Body of pancreas (tissue), 4 donors: Measurements from ENCODE around the gene PRRC2B. TPM values are rescaled to one million over a fixed set of nuclear protein-coding genes. Genes with fewer than 3 reads are reported as not detected.

Experiments
- ATAC-seq: fragments of 150-250 bp; one replicate; pipeline ENCODE4 v1.9.1; 2016
- DNase-seq, 4 donors: peaks; one replicate each; pipeline ENCODE4 v3.0.0-alpha.2; 2019
- H3K27ac ChIP-seq, 4 donors: fragments of 200-600 bp; sonication (generic); 1 replicate in 3 of 4; 2 replicates in 1 of 4; pipeline versions ENCODE4 v1.5.1 to v1.6.1; 2016 to 2019; ENCODE audit warnings: mild to moderate bottlenecking in 1 of 4, mixed read lengths in 1 of 4, moderate library complexity in 1 of 4
- H3K27me3 ChIP-seq, 2 donors: fragments of 200-600 bp; sonication (generic); one replicate each; pipeline ENCODE4 v1.6.0; 2016; ENCODE audit warnings: mild to moderate bottlenecking in 1 of 2
- H3K36me3 ChIP-seq, 2 donors: fragments of 200-600 bp; sonication (generic); replicated peaks in 1 of 2; 2 replicates each; pipeline ENCODE4 v1.5.1; 2016; ENCODE audit warnings: low read depth in 2 of 2; ENCODE audit not compliant: insufficient read depth in 1 of 2
- H3K4me1 ChIP-seq: fragments of 200-600 bp; sonication (generic); one replicate; pipeline ENCODE4 v1.6.0; 2016
- H3K4me3 ChIP-seq, 2 donors: fragments of 200-600 bp; sonication (generic); 1 replicate in 1 of 2; 2 replicates in 1 of 2; pipeline ENCODE4 v1.5.1; 2016 to 2019
- H3K9me3 ChIP-seq, 3 donors: fragments of 200-600 bp; sonication (generic); 1 replicate in 2 of 3; 2 replicates in 1 of 3; pipeline ENCODE4 v1.5.1; 2016
- CTCF ChIP-seq, 7 experiments: fragments of 450-650 bp in 4 of 7; fragments of 200-600 bp in 3 of 7; sonication (generic) in 3 of 7; IDR thresholded peaks; one replicate each; pipeline ENCODE4 v1.5.1; 2016 to 2019; ENCODE audit warnings: antibody characterized with exemption in 7 of 7
- POLR2A ChIP-seq, 3 donors: fragments of 450-650 bp; IDR thresholded peaks; one replicate each; pipeline ENCODE4 v1.6.1; 2016; ENCODE audit warnings: antibody characterized with exemption in 3 of 3, mild to moderate bottlenecking in 2 of 3
- WGBS, 2 donors: methylation state at CpG; one replicate each; pipeline ENCODE4 v1.1.5; 2017; 5-methylcytosine and 5-hydroxymethylcytosine counted together
- intact Hi-C: fragments of 100-400 bp; cut with DNase I; formaldehyde crosslinking; loops from one replicate; pipeline ENCODE4 v1.15.1; 2023
- total RNA-seq, 2 donors: library from RNA; depleted of rRNA; stranded (reverse); fragments of >200 nt; gene quantifications; one replicate each; pipeline ENCODE4 v1.1.0, GENCODE V29; 2016

The PRRC2B gene
- total RNA-seq, 2 donors from 2014 or later: 78.3 to 177 TPM

GRCh38 chr9:131441441-131441840 lies 47.6 kb downstream of the PRRC2B start:
- intact Hi-C loops: no loop called here
- H3K4me3 ChIP-seq: no peak overlapping the region
- WGBS, 2 donors: 78 to 88% methylated on average over 2 of the region's 2 CpGs
- no peaks in the 10 kb centered on the region for H3K4me1 ChIP-seq
- H3K36me3 ChIP-seq: peaks cover 17 to 25% of the 10 kb centered on the region in 2 donors
- no peaks in the 10 kb centered on the region for H3K27me3 ChIP-seq
- H3K27ac ChIP-seq: no peak overlapping the region
- TF ChIP-seq POLR2A (IDR thresholded peaks at IDR 0.05) (no peak), CTCF (IDR thresholded peaks at IDR 0.05) (no peak)
- DNase-seq: no peak
- no peaks in the 10 kb centered on the region for H3K9me3 ChIP-seq
- no peak for ATAC-seq

- intact Hi-C loops: no loop called here
- WGBS, 2 donors: 78 to 81% methylated on average over 10 of the region's 10 CpGs
- ATAC-seq: no peak
- no peak for TF ChIP-seq POLR2A (IDR thresholded peaks at IDR 0.05)
- no peak for TF ChIP-seq CTCF (IDR thresholded peaks at IDR 0.05)
- no peaks in the 10 kb centered on the region for H3K9me3 ChIP-seq
- no peak overlapping the region for H3K27ac ChIP-seq
- H3K4me1 ChIP-seq: no peaks in the 10 kb centered on the region
- no peaks in the 10 kb centered on the region for H3K27me3 ChIP-seq
- no peak overlapping the region for H3K4me3 ChIP-seq
- H3K36me3 ChIP-seq: peaks cover 17 to 23% of the 10 kb centered on the region in 2 donors
- no peak for DNase-seq
These were observed 48.5 kb downstream of the PRRC2B start for GRCh38 chr9:131442351-131442750.

GRCh38 chr9:131443648-131444047 lies 49.8 kb downstream of the PRRC2B start:
- H3K4me1 ChIP-seq: no peaks in the 10 kb centered on the region
- WGBS, 2 donors: 79 to 93% methylated on average over 2 of the region's 2 CpGs
- ATAC-seq (no peak), DNase-seq (no peak)
- no peaks in the 10 kb centered on the region for H3K27me3 ChIP-seq
- H3K9me3 ChIP-seq: no peaks in the 10 kb centered on the region
- TF ChIP-seq POLR2A (IDR thresholded peaks at IDR 0.05) (no peak), CTCF (IDR thresholded peaks at IDR 0.05) (no peak)
- peaks cover 13 to 21% of the 10 kb centered on the region in 2 donors for H3K36me3 ChIP-seq
- no peak overlapping the region for H3K27ac ChIP-seq
- H3K4me3 ChIP-seq: no peak overlapping the region
- intact Hi-C loops: no loop called here

GRCh38 chr9:131446276-131446675 lies 52.4 kb downstream of the PRRC2B start:
- no peaks in the 10 kb centered on the region for H3K27me3 ChIP-seq
- intact Hi-C loops: no loop called here
- WGBS, 2 donors: 91 to 95% methylated on average over 11 of the region's 11 CpGs
- no peaks in the 10 kb centered on the region for H3K9me3 ChIP-seq
- ATAC-seq (no peak), DNase-seq (no peak)
- H3K27ac ChIP-seq: peak overlapping the region in 1 of 4 donors; percentile 15
- peaks cover 9% of the 10 kb centered on the region for H3K4me1 ChIP-seq
- TF ChIP-seq CTCF (IDR thresholded peaks at IDR 0.05) (no peak), POLR2A (IDR thresholded peaks at IDR 0.05) (no peak)
- H3K36me3 ChIP-seq: peaks cover 7 to 14% of the 10 kb centered on the region in 2 donors
- no peak overlapping the region for H3K4me3 ChIP-seq

- 68 to 69% methylated on average over 8 of the region's 8 CpGs for WGBS, 2 donors
- Histone ChIP-seq H3K27me3 (no peaks in the 10 kb centered on the region), H3K4me3 (no peak overlapping the region)
These were observed 53.3 kb downstream of the PRRC2B start for GRCh38 chr9:131447148-131447547.

More at GRCh38 chr9:131447148-131447547, 53.3 kb downstream of the PRRC2B start:
- Histone ChIP-seq H3K9me3 (no peaks in the 10 kb centered on the region), H3K36me3 (peaks cover 7 to 14% of the 10 kb centered on the region in 2 donors), H3K27ac (peak overlapping the region in 2 of 4 donors; percentile 15 to 25), H3K4me1 (peaks cover 9% of the 10 kb centered on the region)
- peak; percentile 41 for ATAC-seq
- DNase-seq: peak in 1 of 4 donors; percentile 14
- intact Hi-C loops: no loop called here
- no peak for TF ChIP-seq POLR2A (IDR thresholded peaks at IDR 0.05)
- no peak for TF ChIP-seq CTCF (IDR thresholded peaks at IDR 0.05)
